Right lobe of liver (tissue), 6 donors: Measurements from ENCODE around the gene BBLN. TPM values are rescaled to one million over a fixed set of nuclear protein-coding genes. Genes with fewer than 3 reads are reported as not detected.
A peak's percentile ranks its signal among the peaks of the same experiment; 100 is the strongest.

ENCODE experiments used
- ATAC-seq, 4 donors: fragments of 200-7000 bp; cut with Tn5 transposase; one replicate each; pipeline ENCODE4 v1.9.1; 2020; ENCODE audit warnings: mild to moderate bottlenecking in 4 of 4, moderate library complexity in 4 of 4
- DNase-seq, 3 donors: peaks; one replicate each; pipeline ENCODE4 v3.0.0-alpha.2; 2020
- H3K27ac ChIP-seq, 3 donors: fragments of 200-600 bp; one replicate each; pipeline ENCODE4 v1.8.0; 2022
- H3K27me3 ChIP-seq, 2 donors: fragments of 200-600 bp; one replicate each; pipeline ENCODE4 v1.8.0; 2022
- H3K36me3 ChIP-seq, 4 donors: fragments of 200-600 bp; sonication (generic) in 1 of 4; one replicate each; pipeline versions ENCODE4 v1.5.1 to v1.8.0; 2017 to 2022; ENCODE audit warnings: control low read depth in 1 of 4
- H3K4me1 ChIP-seq, 4 donors: fragments of 200-600 bp; sonication (generic) in 1 of 4; one replicate each; pipeline versions ENCODE4 v1.5.1 to v1.8.0; 2017 to 2022; ENCODE audit warnings: control low read depth in 1 of 4
- H3K4me3 ChIP-seq, 3 donors: fragments of 200-600 bp; one replicate each; pipeline ENCODE4 v1.8.0; 2022
- H3K9me3 ChIP-seq, 4 donors: fragments of 200-600 bp; sonication (generic) in 1 of 4; one replicate each; pipeline versions ENCODE4 v1.5.1 to v1.8.0; 2017 to 2022; ENCODE audit warnings: control low read depth in 1 of 4
- CTCF ChIP-seq, 4 donors: fragments of 200-600 bp in 3 of 4; fragments of 450-650 bp in 1 of 4; IDR thresholded peaks; one replicate each; pipeline versions ENCODE4 v1.5.1 to v1.8.0; 2016 to 2022; ENCODE audit warnings: antibody characterized with exemption in 4 of 4, mild to moderate bottlenecking in 2 of 4
- POLR2A ChIP-seq: fragments of 450-650 bp; IDR thresholded peaks from one replicate; pipeline ENCODE4 v1.6.1; 2017; ENCODE audit warnings: antibody characterized with exemption, mild to moderate bottlenecking
- WGBS: methylation state at CpG from one replicate; pipeline ENCODE4 v1.1.6; 2018; ENCODE audit warnings: low coverage, low lambda C conversion rate; ENCODE audit not compliant: insufficient coverage; ENCODE audit errors: missing lambda C conversion rate; 5-methylcytosine and 5-hydroxymethylcytosine counted together
- intact Hi-C, 2 donors: fragments of 100-400 bp; cut with DNase I; formaldehyde crosslinking; loops; one replicate each; pipeline versions ENCODE4 v1.11.2 to v1.14.1; 2022
- total RNA-seq, 6 experiments: library from RNA; depleted of rRNA in 2 of 6; stranded (reverse); fragments of >200 nt in 2 of 6; fragmentation: NEBNext Ultra II Directional in 3 of 6; extraction: Animal tissue kit (Norgen Biotek cat#: 25700) in 3 of 6; gene quantifications; one replicate each; pipeline versions ENCODE4 v1.1.0 to v1.2.4, GENCODE V29; 2016 to 2023
- donor health status: DM: no; HTN: yes; CAD: no.
- donor health status: DM: no; HTN: no; CAD: no.
- donor health status: DM: no; HTN: no; CAD: no.
- donor health status: DM: no; HTN: yes; CAD: no.
- donor health status: DM: no; HTN: yes; CAD: no.

The BBLN gene
- total RNA-seq, 6 experiments from 2014 or later: 13.5 to 192 (median 17.7) TPM

GRCh38 chr9:128149001-128149701, 10.9 kb upstream of the BBLN start, which contains the start of gene LCN2:
LCN2 (plus strand) TSS chr9:128149453; CDS start chr9:128149526, 73 bp downstream.
- TF ChIP-seq CTCF (IDR thresholded peaks at IDR 0.05) (no peak), POLR2A (no peak)
- DNase-seq: peak; percentile 70 to 86 (median 82)

GRCh38 chr9:128149951-128150593, 10.0 kb upstream of the BBLN start:
- no peaks in the 10 kb centered on the region for H3K9me3 ChIP-seq
- intact Hi-C loops: no loop called here
- H3K4me3 ChIP-seq: no peak overlapping the region
- H3K27me3 ChIP-seq: no peaks in the 10 kb centered on the region
- peaks cover 0 to 18% (median 8%) of the 10 kb centered on the region in 4 donors for H3K4me1 ChIP-seq
- ATAC-seq (no peak), DNase-seq (peak in 2 of 3 donors; percentile 46 to 55)
- WGBS: 46% methylated on average over 6 of the region's 11 CpGs
- H3K36me3 ChIP-seq: no peaks in the 10 kb centered on the region
- no peak overlapping the region for H3K27ac ChIP-seq
- TF ChIP-seq POLR2A: no peak
- TF ChIP-seq CTCF (IDR thresholded peaks at IDR 0.05): no peak

More at GRCh38 chr9:128149001-128149701, 10.9 kb upstream of the BBLN start, which contains the start of gene LCN2:
- no peaks in the 10 kb centered on the region for H3K27me3 ChIP-seq
- intact Hi-C loops: no loop called here
- no peaks in the 10 kb centered on the region for H3K36me3 ChIP-seq
- no peaks in the 10 kb centered on the region for H3K9me3 ChIP-seq
- 29% methylated on average over 3 of the region's 9 CpGs for WGBS
- no peak within 1 kb of the TSS for H3K27ac ChIP-seq
- peak; percentile 73 to 85 (median 78) for ATAC-seq
- H3K4me1 ChIP-seq: peaks cover 0 to 18% (median 8%) of the 10 kb centered on the region in 4 donors
- H3K4me3 ChIP-seq: no peak within 1 kb of the TSS

- Histone ChIP-seq H3K9me3 (no peaks in the 10 kb centered on the region), H3K36me3 (no peaks in the 10 kb centered on the region), H3K4me1 (peaks cover 0 to 18% (median 8%) of the 10 kb centered on the region in 4 donors), H3K27me3 (no peaks in the 10 kb centered on the region), H3K4me3 (no peak overlapping the region), H3K27ac (no peak overlapping the region)
- peak in 2 of 3 donors; percentile 50 to 55 for DNase-seq
- WGBS: 67% methylated on average over 10 of the region's 19 CpGs
- no peak for TF ChIP-seq POLR2A
- TF ChIP-seq CTCF (IDR thresholded peaks at IDR 0.05): no peak
- no peak for ATAC-seq
- intact Hi-C loops: no loop called here
Observed at GRCh38 chr9:128150594-128151308, 9.3 kb upstream of the BBLN start.

GRCh38 chr9:128151309-128152132, 8.5 kb upstream of the BBLN start:
- Histone ChIP-seq H3K4me3 (no peak overlapping the region), H3K27me3 (no peaks in the 10 kb centered on the region), H3K9me3 (no peaks in the 10 kb centered on the region), H3K27ac (no peak overlapping the region), H3K4me1 (peaks cover 0 to 18% (median 8%) of the 10 kb centered on the region in 4 donors), H3K36me3 (no peaks in the 10 kb centered on the region)
- ATAC-seq (no peak), DNase-seq (peak in 2 of 3 donors; percentile 46 to 55)
- WGBS: 82% methylated on average over 4 of the region's 18 CpGs
- no peak for TF ChIP-seq POLR2A
- no peak for TF ChIP-seq CTCF (IDR thresholded peaks at IDR 0.05)
- intact Hi-C loops: no loop called here
